Endothelial cell of umbilical vein (primary cell): ENCODE results near the gene IGSF9. TPM values are rescaled to one million over a fixed set of nuclear protein-coding genes. Genes with fewer than 3 reads are reported as not detected.

Experiments
- BruUV-seq: library from RNA; stranded (reverse); fragments of 400-500 nt; replicated peaks from 2 replicates; lab custom pipeline; 2021; lab: Mats Ljungman, UMichigan
- CTCF ChIA-PET: fragments of 300-600, 350-600 bp; sonication (Branson Sonifier 250); formaldehyde crosslinking; loops from one replicate; lab custom pipeline; 2021; ENCODE audit warnings: antibody characterized with exemption, inconsistent platforms; lab: Charles Lee
- POLR2A ChIA-PET: fragments of 300-600, 350-600 bp; sonication (Branson Sonifier 250); formaldehyde crosslinking; loops from one replicate; lab custom pipeline; 2021; ENCODE audit warnings: antibody characterized with exemption, inconsistent platforms; lab: Charles Lee
- DNase-seq: peaks from one replicate; pipeline ENCODE4 v3.0.0-alpha.2; 2011; ENCODE audit warnings: low read depth, low spot score
- FAIRE-seq: peaks from 2 replicates; lab custom pipeline; 2011; peaks lifted over from hg19 to GRCh38; lab: Jason Lieb, UNC
- H2AFZ ChIP-seq: 2 replicates; pipeline ENCODE4 v1.6.0; 2012; ENCODE audit warnings: low read depth, low read length, control low read depth, inconsistent platforms
- H3K27ac ChIP-seq: 2 replicates; pipeline ENCODE4 v1.5.1; 2011; ENCODE audit warnings: low read depth, mild to moderate bottlenecking, control low read depth, low read length, moderate library complexity; ENCODE audit not compliant: insufficient read depth
- H3K27me3 ChIP-seq, 2 experiments: 2 replicates each; pipeline versions ENCODE4 v1.6.0 to v1.6.1; 2011; ENCODE audit warnings: low read length in 2 of 2, mixed read lengths in 1 of 2; ENCODE audit not compliant: control insufficient read depth in 2 of 2, insufficient read depth in 2 of 2
- H3K36me3 ChIP-seq, 2 experiments: 2 replicates in 1 of 2; 3 replicates in 1 of 2; pipeline ENCODE4 v1.5.1; 2011; ENCODE audit warnings: low read length in 2 of 2, mild to moderate bottlenecking in 1 of 2, moderate library complexity in 1 of 2; ENCODE audit not compliant: control insufficient read depth in 2 of 2, insufficient read depth in 2 of 2; ENCODE audit errors: extremely low read depth in 1 of 2
- H3K4me1 ChIP-seq: 3 replicates; pipeline ENCODE4 v1.5.1; 2011; ENCODE audit warnings: mild to moderate bottlenecking, low read length; ENCODE audit not compliant: control insufficient read depth, insufficient read depth; ENCODE audit errors: extremely low read depth
- H3K4me2 ChIP-seq: 2 replicates; pipeline ENCODE4 v1.6.1; 2011; ENCODE audit warnings: low read length, control low read depth, mixed read lengths; ENCODE audit not compliant: insufficient read depth
- H3K4me3 ChIP-seq, 3 experiments: fragments of 200-600 bp in 1 of 3; sonication (generic), shearing (Covaris generic) in 1 of 3; replicated peaks in 1 of 3; 2 replicates each; pipeline ENCODE4 v1.5.1; 2011 to 2016; ENCODE audit warnings: control low read depth in 3 of 3, low read length in 3 of 3, mild to moderate bottlenecking in 2 of 3, inconsistent platforms in 1 of 3, low read depth in 1 of 3, moderate library complexity in 1 of 3; ENCODE audit not compliant: insufficient read depth in 1 of 3
- H3K79me2 ChIP-seq: 2 replicates; pipeline ENCODE4 v1.6.0; 2012; ENCODE audit warnings: low read length, inconsistent platforms; ENCODE audit not compliant: control insufficient read depth, insufficient read depth
- H3K9ac ChIP-seq: replicated peaks from 2 replicates; pipeline ENCODE3; 2011; ENCODE audit warnings: low read length, control low read depth; ENCODE audit not compliant: insufficient read depth; ENCODE audit errors: extremely low read depth
- H3K9me1 ChIP-seq: replicated peaks from 3 replicates; pipeline ENCODE4 v1.6.0; 2011; ENCODE audit warnings: mild to moderate bottlenecking, low read length; ENCODE audit not compliant: control insufficient read depth, insufficient read depth; ENCODE audit errors: extremely low read depth
- H3K9me3 ChIP-seq: replicated peaks from 2 replicates; pipeline ENCODE4 v1.5.1; 2012; ENCODE audit warnings: low read length, inconsistent platforms; ENCODE audit not compliant: control insufficient read depth, insufficient read depth
- H4K20me1 ChIP-seq: replicated peaks from 2 replicates; pipeline ENCODE3; 2011; ENCODE audit warnings: mild to moderate bottlenecking, low read length; ENCODE audit not compliant: control insufficient read depth, insufficient read depth; ENCODE audit errors: extremely low read depth
- CTCF ChIP-seq, 2 donors: IDR thresholded peaks; 1 replicate in 1 of 2; 2 replicates in 1 of 2; pipeline ENCODE4 v1.5.1; 2011; ENCODE audit warnings: low read length in 2 of 2, mild to moderate bottlenecking in 2 of 2, moderate library complexity in 2 of 2, control low read depth in 1 of 2, inconsistent platforms in 1 of 2, low read depth in 1 of 2; ENCODE audit not compliant: insufficient read depth in 1 of 2; ENCODE audit errors: extremely low read depth in 1 of 2
- EZH2 ChIP-seq: IDR thresholded peaks from 2 replicates; pipeline ENCODE4 v1.6.1; 2012; ENCODE audit warnings: borderline replicate concordance, low read depth, mild to moderate bottlenecking, moderate library complexity, low read length, inconsistent platforms; ENCODE audit not compliant: severe bottlenecking
- FOS ChIP-seq: IDR thresholded peaks from 2 replicates; pipeline ENCODE4 v1.6.1; 2011; ENCODE audit warnings: mild to moderate bottlenecking, low read length, moderate library complexity, borderline replicate concordance; ENCODE audit not compliant: insufficient read depth
- GATA2 ChIP-seq: IDR thresholded peaks from 2 replicates; pipeline ENCODE4 v1.7.0; 2011; ENCODE audit warnings: low read depth, mild to moderate bottlenecking, moderate library complexity, mixed read lengths, low read length; ENCODE audit not compliant: insufficient read length, insufficient read depth
- JUN ChIP-seq: IDR thresholded peaks from 2 replicates; pipeline ENCODE4 v1.6.1; 2011; ENCODE audit warnings: borderline replicate concordance, low read depth; ENCODE audit not compliant: insufficient read length, insufficient read depth
- MAX ChIP-seq: IDR thresholded peaks from 2 replicates; pipeline ENCODE4 v1.6.1; 2011; ENCODE audit not compliant: insufficient read depth, insufficient read length
- MYC ChIP-seq: IDR thresholded peaks from one replicate; pipeline ENCODE4 v1.6.1; 2011; ENCODE audit warnings: mild to moderate bottlenecking, low read depth, low read length
- POLR2A ChIP-seq: IDR thresholded peaks from 2 replicates; pipeline ENCODE4 v1.6.1; 2012; ENCODE audit warnings: low read depth, mild to moderate bottlenecking, control low read depth, low read length
- POLR2AphosphoS5 ChIP-seq: IDR thresholded peaks from 2 replicates; pipeline ENCODE4 v1.6.1; 2012; ENCODE audit warnings: low read depth, mild to moderate bottlenecking, control low read depth, low read length, moderate library complexity; ENCODE audit not compliant: insufficient read depth
- dilution Hi-C: fragments of 300-500 bp; cut with MboI; formaldehyde crosslinking; loops from one replicate; pipeline ENCODE4 v1.15.0; 2019; ENCODE audit warnings: low sequenced_read_pairs; ENCODE audit not compliant: extremely low pct_ligation_motif_present
- intact Hi-C: fragments of 100-400 bp; cut with micrococcal nuclease; formaldehyde crosslinking; loops from one replicate; pipeline ENCODE4 v1.10.0; 2022
- polyA plus RNA-seq, 4 experiments: library from polyadenylated mRNA; depleted of rRNA in 3 of 4; stranded (reverse) in 3 of 4; unstranded in 1 of 4; fragments of >200 nt; gene quantifications; 2 replicates each; pipeline versions ENCODE4 v1.2.1 to v1.2.3, GENCODE V29; 2011 to 2012; ENCODE audit warnings: missing spikeins in 1 of 4
- total RNA-seq: library from RNA; stranded (reverse); gene quantifications from 2 replicates; pipeline ENCODE4 v1.2.3, GENCODE V29; 2021

The IGSF9 gene
- total and polyA plus RNA-seq, 2 donors (not counting 3 experiments of a cell fraction or from before 2014, with no cell fraction given) = 0.15 TPM

DNA sequence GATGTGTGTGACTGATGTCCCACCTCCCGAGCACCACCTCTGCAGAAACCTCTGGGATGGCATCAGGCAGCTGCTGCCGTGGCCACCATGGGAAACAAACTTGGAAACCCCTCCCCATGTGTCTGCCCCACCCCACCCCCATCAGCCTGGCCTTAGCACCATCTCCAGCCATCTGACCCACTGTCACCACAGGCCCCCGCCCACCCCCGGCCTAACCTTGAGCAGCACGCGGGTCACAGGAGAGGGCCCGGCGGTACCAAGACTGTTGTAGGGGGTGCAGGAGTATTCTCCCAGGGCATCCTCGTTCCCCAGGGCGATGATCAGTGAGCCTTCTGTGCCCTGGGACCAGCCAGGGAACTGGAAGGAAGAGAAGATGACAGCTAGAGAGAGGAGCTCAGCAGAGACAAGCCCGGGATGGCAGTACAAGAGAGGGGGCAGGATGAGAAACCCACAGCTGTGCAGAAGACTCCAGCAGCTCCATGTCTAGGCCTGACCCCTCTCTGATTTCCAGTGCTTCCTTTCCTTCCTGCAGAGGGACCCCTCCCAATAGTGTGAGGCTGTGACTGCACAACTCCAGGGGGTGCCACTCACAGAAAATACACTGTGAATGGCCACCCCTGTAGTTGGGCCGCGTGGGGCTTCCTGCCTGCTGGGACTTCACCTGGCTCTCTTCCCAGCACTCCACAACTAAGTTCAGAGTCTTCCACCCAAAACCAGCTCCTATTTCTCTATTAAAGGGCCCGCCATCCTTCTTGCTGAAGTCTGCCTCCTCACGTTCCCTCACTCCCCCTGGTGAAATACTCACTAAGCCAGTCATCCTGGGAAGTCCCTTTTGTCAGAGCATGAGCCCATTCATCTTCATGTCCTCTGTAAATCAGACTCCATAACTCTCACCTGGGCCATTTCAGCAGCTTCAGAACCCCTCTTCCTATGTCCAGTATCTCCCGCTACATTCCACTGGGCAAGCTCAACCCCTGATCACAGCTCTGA, 12.8 kb downstream of the IGSF9 start:
- no TSS peak for BruUV-seq
- Histone ChIP-seq H3K79me2 (no peaks in the 10 kb centered on the region), H3K27ac (no peak overlapping the region), H2AFZ (no peak overlapping the region), H3K4me3 (no peak overlapping the region), H3K4me2 (no peak overlapping the region), H3K4me1 (no peaks in the 10 kb centered on the region), H3K9me1 (no peaks in the 10 kb centered on the region), H4K20me1 (no peaks in the 10 kb centered on the region), H3K9ac (no peak overlapping the region), H3K27me3 (peaks cover 0 to 7% of the 10 kb centered on the region in 2 experiments), H3K9me3 (no peaks in the 10 kb centered on the region), H3K36me3 (no peaks in the 10 kb centered on the region)
- no peak for FAIRE-seq
- intact Hi-C loops (loop anchor here (2.0 kb wide), 1 partner anchor 410 kb away; the partner anchor contains the start of genes COPA and NCSTN), dilution Hi-C loops (no loop called here)
- DNase-seq = no peak
- TF ChIP-seq EZH2 (no peak), MYC (no peak), JUN (no peak), POLR2A (no peak), MAX (no peak), GATA2 (no peak), POLR2AphosphoS5 (no peak), FOS (no peak), CTCF (IDR thresholded peaks at IDR 0.05; ENCODE audit: extremely low read depth in 1 of 2, insufficient read depth in 1 of 2, low read depth in 1 of 2, low read length in 2 of 2) (no peak)
- CTCF ChIA-PET = interaction anchor here (1.0 to 13.3 kb wide), 2 partner anchors 13 to 73 kb away, joined by 4 to 169 read pairs; partner anchors contain the start of gene IGSF9
- POLR2A ChIA-PET = no interaction called here
